ENCODE data around the gene FXYD5. TPM values are rescaled to one million over a fixed set of nuclear protein-coding genes. Genes with fewer than 3 reads are reported as not detected.

FXYD5 gene
- total and polyA plus RNA-seq, 2 donors (not counting 3 experiments of a cell fraction or from before 2014, with no cell fraction given) = 223 to 290 TPM

DNA sequence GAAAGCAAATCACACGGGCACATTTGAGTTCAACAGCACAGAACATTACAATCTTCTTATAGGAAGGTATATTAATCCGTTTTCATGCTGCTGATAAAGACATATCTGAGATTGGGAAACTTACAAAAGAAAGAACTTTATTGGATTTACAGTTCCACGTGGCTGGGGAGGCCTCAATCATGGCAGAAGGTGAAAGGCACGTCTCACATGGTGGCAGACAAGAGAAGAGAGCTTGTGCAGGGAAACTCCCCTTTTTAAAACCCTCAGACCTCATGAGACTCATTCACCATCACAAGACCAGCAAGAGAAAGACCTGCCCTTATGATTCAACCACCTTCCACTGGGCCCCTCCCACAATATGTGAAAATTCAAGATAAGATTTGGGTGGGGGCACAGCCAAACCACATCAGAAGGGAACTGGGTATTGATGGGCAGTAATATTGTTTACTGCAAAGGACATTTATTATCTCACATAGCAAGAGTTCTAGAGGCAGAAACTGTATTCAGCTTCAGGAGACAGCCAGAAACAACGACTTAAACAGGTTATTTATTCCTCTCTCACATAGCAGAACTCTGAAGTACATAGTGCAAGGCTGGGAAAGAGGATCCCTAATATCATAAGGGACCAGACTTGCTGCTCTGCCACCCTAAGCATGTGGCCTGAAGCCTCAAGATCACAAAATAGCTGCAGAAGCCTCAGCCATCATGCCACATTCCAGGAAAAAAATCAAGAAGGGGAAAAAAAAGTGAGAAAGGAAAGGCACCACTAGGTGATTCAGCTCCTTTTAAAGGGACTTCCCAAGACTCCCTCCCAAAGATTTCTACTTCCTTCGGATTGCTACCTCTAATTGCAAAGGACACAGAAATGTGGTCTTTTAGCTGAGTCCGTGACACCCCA, 23.1 kb downstream of the FXYD5 start:
- no peaks in the 10 kb centered on the region for H3K9me3 ChIP-seq (replicated peaks; ENCODE audit: control insufficient read depth, insufficient read depth, low read length)
- FAIRE-seq (no peak), DNase-seq (ENCODE audit: low read depth, low spot score) (no peak)
- POLR2A ChIA-PET = no interaction called here
- dilution Hi-C loops (cut with MboI; ENCODE audit: extremely low pct_ligation_motif_present, low sequenced_read_pairs) = no loop called here
- no peak overlapping the region for H3K4me2 ChIP-seq (ENCODE audit: insufficient read depth, low read length)
- no peaks in the 10 kb centered on the region for H3K4me1 ChIP-seq (ENCODE audit: control insufficient read depth, extremely low read depth, insufficient read depth, low read length)
- H3K9me1 ChIP-seq (replicated peaks; ENCODE audit: control insufficient read depth, extremely low read depth, insufficient read depth, low read length) = no peaks in the 10 kb centered on the region
- H3K36me3 ChIP-seq (ENCODE audit: control insufficient read depth in 2 of 2, extremely low read depth in 1 of 2, insufficient read depth in 2 of 2, low read length in 2 of 2) = no peaks in the 10 kb centered on the region
- H3K27me3 ChIP-seq (ENCODE audit: control insufficient read depth in 2 of 2, insufficient read depth in 2 of 2, low read length in 2 of 2) = peaks cover 0 to 2% of the 10 kb centered on the region in 2 experiments
- no peaks in the 10 kb centered on the region for H4K20me1 ChIP-seq (replicated peaks; ENCODE audit: control insufficient read depth, extremely low read depth, insufficient read depth, low read length)
- H3K9ac ChIP-seq (replicated peaks; ENCODE audit: extremely low read depth, insufficient read depth, low read length) = no peak overlapping the region
- no peak overlapping the region for H3K27ac ChIP-seq (ENCODE audit: insufficient read depth, low read depth, low read length)
- TF ChIP-seq POLR2A (IDR thresholded peaks at IDR 0.05; ENCODE audit: low read depth, low read length) (no peak), FOS (IDR thresholded peaks at IDR 0.05; ENCODE audit: borderline replicate concordance, insufficient read depth, low read length) (no peak), MAX (IDR thresholded peaks at IDR 0.05; ENCODE audit: insufficient read depth, insufficient read length) (no peak), EZH2 (IDR thresholded peaks at IDR 0.05; ENCODE audit: borderline replicate concordance, low read depth, low read length, severe bottlenecking) (no peak), JUN (IDR thresholded peaks at IDR 0.05; ENCODE audit: borderline replicate concordance, insufficient read depth, insufficient read length, low read depth) (no peak), GATA2 (IDR thresholded peaks at IDR 0.05; ENCODE audit: insufficient read depth, insufficient read length, low read depth, low read length) (no peak), MYC (IDR thresholded peaks at IDR 0.05; ENCODE audit: low read depth, low read length) (no peak), POLR2AphosphoS5 (IDR thresholded peaks at IDR 0.05; ENCODE audit: insufficient read depth, low read depth, low read length) (no peak)
- TF ChIP-seq, protein P1, sequence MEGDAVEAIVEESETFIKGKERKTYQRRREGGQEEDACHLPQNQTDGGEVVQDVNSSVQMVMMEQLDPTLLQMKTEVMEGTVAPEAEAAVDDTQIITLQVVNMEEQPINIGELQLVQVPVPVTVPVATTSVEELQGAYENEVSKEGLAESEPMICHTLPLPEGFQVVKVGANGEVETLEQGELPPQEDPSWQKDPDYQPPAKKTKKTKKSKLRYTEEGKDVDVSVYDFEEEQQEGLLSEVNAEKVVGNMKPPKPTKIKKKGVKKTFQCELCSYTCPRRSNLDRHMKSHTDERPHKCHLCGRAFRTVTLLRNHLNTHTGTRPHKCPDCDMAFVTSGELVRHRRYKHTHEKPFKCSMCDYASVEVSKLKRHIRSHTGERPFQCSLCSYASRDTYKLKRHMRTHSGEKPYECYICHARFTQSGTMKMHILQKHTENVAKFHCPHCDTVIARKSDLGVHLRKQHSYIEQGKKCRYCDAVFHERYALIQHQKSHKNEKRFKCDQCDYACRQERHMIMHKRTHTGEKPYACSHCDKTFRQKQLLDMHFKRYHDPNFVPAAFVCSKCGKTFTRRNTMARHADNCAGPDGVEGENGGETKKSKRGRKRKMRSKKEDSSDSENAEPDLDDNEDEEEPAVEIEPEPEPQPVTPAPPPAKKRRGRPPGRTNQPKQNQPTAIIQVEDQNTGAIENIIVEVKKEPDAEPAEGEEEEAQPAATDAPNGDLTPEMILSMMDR (IDR thresholded peaks at IDR 0.05; ENCODE audit: extremely low read depth in 1 of 2, insufficient read depth in 1 of 2, low read depth in 1 of 2, low read length in 2 of 2) = no peak
- CTCF ChIA-PET = no interaction called here
- H3K4me3 ChIP-seq (replicated peaks in 1 of 3; ENCODE audit: insufficient read depth in 1 of 3, low read depth in 1 of 3, low read length in 3 of 3) = no peak overlapping the region
- H3K79me2 ChIP-seq (ENCODE audit: control insufficient read depth, insufficient read depth, low read length) = no peaks in the 10 kb centered on the region
- H2AFZ ChIP-seq (ENCODE audit: low read depth, low read length) = no peak overlapping the region
- BruUV-seq (replicated peaks) = no TSS peak
- intact Hi-C loops (cut with micrococcal nuclease) = no loop called here

Measured in endothelial cell of umbilical vein (primary cell).